Measurements from ENCODE around the gene UNKL. TPM values are rescaled to one million over a fixed set of nuclear protein-coding genes. Genes with fewer than 3 reads are reported as not detected.

UNKL gene
- total and polyA plus RNA-seq, 2 of the 8 experiments (the other 6 are each of a cell fraction or from before 2014, with no cell fraction given): 25.1 to 31.8 TPM

GRCh38 chr16:1320097-1320496 lies 94.4 kb downstream of the UNKL start:
- peaks cover 58 to 83% (median 75%) of the 10 kb centered on the region in 4 experiments for H3K36me3 ChIP-seq (ENCODE audit: control insufficient read depth in 2 of 4, insufficient read depth in 4 of 4, low read length in 3 of 4)
- H3K18ac ChIP-seq (ENCODE audit: extremely low read depth, low read length): no peak overlapping the region
- no peak overlapping the region for H3K4me3 ChIP-seq (ENCODE audit: extremely low read depth in 1 of 4, insufficient read depth in 2 of 4, low read depth in 3 of 4, low read length in 4 of 4)
- H3K27ac ChIP-seq (ENCODE audit: low read depth, low read length): no peak overlapping the region
- CTCF ChIA-PET (ENCODE audit: partially characterized antibody): interaction anchor here (0.7 kb wide), 1 partner anchor 10 kb away, joined by 3 read pairs; no protein-coding TSS in a partner anchor
- no peak for TF ChIP-seq GABPA (IDR thresholded peaks at IDR 0.05; ENCODE audit: borderline replicate concordance, insufficient read depth, low read length)
- TF ChIP-seq ASH2L (IDR thresholded peaks at IDR 0.05; ENCODE audit: low read length): no peak
- no peak for TF ChIP-seq CREB1 (IDR thresholded peaks at IDR 0.05)
- no peak for TF ChIP-seq RNF2 (IDR thresholded peaks at IDR 0.05; ENCODE audit: borderline replicate concordance, low read depth, low read length, missing control alignments, poor library complexity, severe bottlenecking)
- TF ChIP-seq JUN (IDR thresholded peaks at IDR 0.05; ENCODE audit: low read depth, low read length): no peak
- TF ChIP-seq BCL11A (IDR thresholded peaks at IDR 0.05; ENCODE audit: low read depth in 2 of 2, low read length in 2 of 2): no peak
- TF ChIP-seq POLR2AphosphoS5 (IDR thresholded peaks at IDR 0.05; ENCODE audit: low read depth, low read length): no peak
- TF ChIP-seq BACH1 (IDR thresholded peaks at IDR 0.05; ENCODE audit: low read length): no peak
- H2AK5ac ChIP-seq (ENCODE audit: low read depth, low read length): no peak overlapping the region
- no peaks in the 10 kb centered on the region for H3K27me3 ChIP-seq (replicated peaks in 1 of 4; ENCODE audit: control insufficient read depth in 3 of 4, extremely low read depth in 1 of 4, insufficient read depth in 3 of 4, low read length in 3 of 4)
- no peak overlapping the region for H3K9ac ChIP-seq (replicated peaks in 1 of 4; ENCODE audit: extremely low read depth in 1 of 4, low read depth in 3 of 4, low read length in 3 of 4)
- POLR2A ChIA-PET (ENCODE audit: partially characterized antibody): interaction anchor here (1.0 to 1.4 kb wide), 3 partner anchors 9 to 44 kb away, joined by 3 to 5 read pairs (median 4); no protein-coding TSS in a partner anchor
- H2BK20ac ChIP-seq (ENCODE audit: low read length): no peak overlapping the region
- peaks cover 24 to 36% of the 10 kb centered on the region in 2 experiments for H4K20me1 ChIP-seq (replicated peaks in 1 of 2; ENCODE audit: control insufficient read depth in 1 of 2, insufficient read depth in 2 of 2, low read length in 2 of 2)
- no peak overlapping the region for H3K56ac ChIP-seq (replicated peaks; ENCODE audit: insufficient read length, low read depth, low read length)
- 93% methylated on average over 12 of the region's 12 CpGs; no CpG with 5 or more reads in 1 of the 2 experiments for WGBS, 2 experiments (ENCODE audit: extremely low coverage in 1 of 2, insufficient coverage in 1 of 2, insufficient read length in 1 of 2, insufficient replicate concordance in 2 of 2, low coverage in 1 of 2, low lambda C conversion rate in 2 of 2, missing lambda C conversion rate in 1 of 2)
- H4K8ac ChIP-seq (ENCODE audit: extremely low read depth, insufficient read depth, low read length): no peak overlapping the region
- no peak overlapping the region for H2AFZ ChIP-seq (ENCODE audit: low read length)
- H3K4me1 ChIP-seq (replicated peaks in 1 of 4; ENCODE audit: control insufficient read depth in 3 of 4, insufficient read depth in 4 of 4, low read length in 3 of 4): no peaks in the 10 kb centered on the region; a peak in 1 of 7 replicates
- no peak overlapping the region for H2BK120ac ChIP-seq (replicated peaks; ENCODE audit: low read depth, low read length)
- no peak overlapping the region for H3K23ac ChIP-seq (ENCODE audit: insufficient read length)
- no peaks in the 10 kb centered on the region for H3K9me3 ChIP-seq (ENCODE audit: insufficient read depth in 2 of 2, low read depth in 1 of 2, low read length in 1 of 2)
- FAIRE-seq (no peak), DNase-seq (ENCODE audit: low read depth in 1 of 2, low spot score in 2 of 2) (no peak)
- no peak overlapping the region for H2BK15ac ChIP-seq (ENCODE audit: low read length)
- H3K79me1 ChIP-seq (ENCODE audit: low read depth, low read length): peaks cover 13% of the 10 kb centered on the region
- no peak overlapping the region for H3K4ac ChIP-seq (replicated peaks; ENCODE audit: insufficient read length, low read depth, low read length)
- peaks cover 0 to 23% of the 10 kb centered on the region in 2 experiments; a peak in 2 of 4 replicates for H3K79me2 ChIP-seq (ENCODE audit: control insufficient read depth in 1 of 2, insufficient read depth in 2 of 2, low read length in 2 of 2)
- no peak overlapping the region for H3K4me2 ChIP-seq (ENCODE audit: insufficient read depth in 1 of 2, low read depth in 2 of 2, low read length in 2 of 2)
- H4K91ac ChIP-seq (replicated peaks; ENCODE audit: insufficient read length, low read length): no peak overlapping the region
- no peak overlapping the region for H3K14ac ChIP-seq (ENCODE audit: insufficient read length)
- no peaks in the 10 kb centered on the region for H3K23me2 ChIP-seq (ENCODE audit: low read depth, low read length)
- H2BK5ac ChIP-seq (ENCODE audit: low read depth, low read length): no peak overlapping the region
- H4K5ac ChIP-seq (ENCODE audit: insufficient read length, low read depth, low read length): no peak overlapping the region
- H2BK12ac ChIP-seq (ENCODE audit: low read depth, low read length): no peak overlapping the region
